ENCODE data around the gene JTB.
A peak's percentile ranks its signal among the peaks of the same experiment; 100 is the strongest.

The JTB gene

GRCh38 chr1:153958961-153959260 lies 18.6 kb downstream of the JTB start:
- TF ChIP-seq, protein P1, sequence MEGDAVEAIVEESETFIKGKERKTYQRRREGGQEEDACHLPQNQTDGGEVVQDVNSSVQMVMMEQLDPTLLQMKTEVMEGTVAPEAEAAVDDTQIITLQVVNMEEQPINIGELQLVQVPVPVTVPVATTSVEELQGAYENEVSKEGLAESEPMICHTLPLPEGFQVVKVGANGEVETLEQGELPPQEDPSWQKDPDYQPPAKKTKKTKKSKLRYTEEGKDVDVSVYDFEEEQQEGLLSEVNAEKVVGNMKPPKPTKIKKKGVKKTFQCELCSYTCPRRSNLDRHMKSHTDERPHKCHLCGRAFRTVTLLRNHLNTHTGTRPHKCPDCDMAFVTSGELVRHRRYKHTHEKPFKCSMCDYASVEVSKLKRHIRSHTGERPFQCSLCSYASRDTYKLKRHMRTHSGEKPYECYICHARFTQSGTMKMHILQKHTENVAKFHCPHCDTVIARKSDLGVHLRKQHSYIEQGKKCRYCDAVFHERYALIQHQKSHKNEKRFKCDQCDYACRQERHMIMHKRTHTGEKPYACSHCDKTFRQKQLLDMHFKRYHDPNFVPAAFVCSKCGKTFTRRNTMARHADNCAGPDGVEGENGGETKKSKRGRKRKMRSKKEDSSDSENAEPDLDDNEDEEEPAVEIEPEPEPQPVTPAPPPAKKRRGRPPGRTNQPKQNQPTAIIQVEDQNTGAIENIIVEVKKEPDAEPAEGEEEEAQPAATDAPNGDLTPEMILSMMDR (IDR thresholded peaks at IDR 0.05; ENCODE audit: low read depth, low read length), result no peak
- H3K4me3 ChIP-seq (ENCODE audit: low read depth, low read length), result peak overlapping the region; percentile 95

DNA sequence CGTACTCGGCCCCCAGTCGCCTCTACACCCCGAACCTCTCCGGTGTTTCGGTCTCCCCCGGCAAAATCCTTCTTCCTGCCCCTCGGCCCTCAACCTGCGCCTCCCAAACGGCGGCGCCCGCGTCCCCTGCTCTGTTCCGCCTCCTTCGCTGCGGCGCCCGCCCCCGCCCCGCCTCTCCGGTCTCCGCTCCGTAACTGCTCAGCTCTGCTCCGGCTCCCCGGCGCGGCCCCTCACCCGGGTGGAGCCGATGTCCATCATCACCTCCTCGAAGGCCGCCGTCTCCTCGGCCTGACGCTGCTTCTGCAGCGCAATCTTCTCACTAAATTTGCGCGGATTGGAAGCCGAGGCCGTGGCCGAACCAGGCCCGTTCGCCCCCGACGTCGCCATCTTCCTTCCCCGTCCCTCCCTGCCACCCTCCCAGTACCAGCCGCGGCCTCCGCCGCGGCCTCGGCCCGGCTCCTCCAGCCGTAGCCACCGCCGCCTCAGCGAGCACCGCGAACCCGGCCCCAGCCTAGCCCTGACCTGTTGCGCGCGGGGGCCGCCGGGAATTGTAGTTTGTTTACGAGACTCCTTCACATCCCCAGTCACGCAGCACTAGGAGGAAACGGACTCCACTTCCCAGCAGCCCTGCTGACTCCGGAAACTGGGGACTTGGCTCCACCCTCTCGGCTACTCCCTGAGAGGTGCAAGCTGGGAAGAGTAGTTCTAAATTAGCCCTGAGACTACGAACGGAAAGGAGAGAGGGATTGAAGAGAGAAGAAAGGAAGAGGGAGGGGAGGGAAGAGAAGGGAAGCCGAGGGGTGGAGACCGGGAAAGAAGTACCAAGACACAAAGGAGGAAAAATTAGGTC lies 19.1 kb downstream of the JTB start, which contains the start of gene CRTC2:
CRTC2 (minus strand) TSS at position 502 of the 850 bp plus-strand sequence; CDS start at position 387, 115 bp downstream.
- peak within 1 kb of the TSS; percentile 95 for H3K4me3 ChIP-seq (ENCODE audit: low read depth, low read length)
- TF ChIP-seq, protein P1 (IDR thresholded peaks at IDR 0.05; ENCODE audit: low read depth, low read length), result no peak

DNA sequence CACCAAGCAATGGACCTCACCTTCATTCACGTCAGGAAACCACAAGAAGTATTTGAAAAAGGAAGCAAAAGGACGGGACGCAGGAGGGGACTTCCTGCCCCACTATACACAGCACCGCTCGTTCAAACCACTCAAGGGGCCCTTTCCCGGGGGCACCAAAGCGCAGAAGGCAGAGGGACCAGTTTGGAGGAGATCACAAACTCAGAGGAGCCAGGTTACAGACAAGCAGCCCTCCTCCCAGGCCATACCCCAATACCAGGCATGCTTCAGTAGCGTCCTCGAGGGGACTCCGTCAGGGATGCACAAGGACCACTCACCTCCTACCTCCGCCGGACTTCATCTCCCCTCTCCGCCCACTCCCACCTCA lies 19.7 kb downstream of the JTB start:
- TF ChIP-seq, protein P1 (IDR thresholded peaks at IDR 0.05; ENCODE audit: low read depth, low read length), result no peak

DNA sequence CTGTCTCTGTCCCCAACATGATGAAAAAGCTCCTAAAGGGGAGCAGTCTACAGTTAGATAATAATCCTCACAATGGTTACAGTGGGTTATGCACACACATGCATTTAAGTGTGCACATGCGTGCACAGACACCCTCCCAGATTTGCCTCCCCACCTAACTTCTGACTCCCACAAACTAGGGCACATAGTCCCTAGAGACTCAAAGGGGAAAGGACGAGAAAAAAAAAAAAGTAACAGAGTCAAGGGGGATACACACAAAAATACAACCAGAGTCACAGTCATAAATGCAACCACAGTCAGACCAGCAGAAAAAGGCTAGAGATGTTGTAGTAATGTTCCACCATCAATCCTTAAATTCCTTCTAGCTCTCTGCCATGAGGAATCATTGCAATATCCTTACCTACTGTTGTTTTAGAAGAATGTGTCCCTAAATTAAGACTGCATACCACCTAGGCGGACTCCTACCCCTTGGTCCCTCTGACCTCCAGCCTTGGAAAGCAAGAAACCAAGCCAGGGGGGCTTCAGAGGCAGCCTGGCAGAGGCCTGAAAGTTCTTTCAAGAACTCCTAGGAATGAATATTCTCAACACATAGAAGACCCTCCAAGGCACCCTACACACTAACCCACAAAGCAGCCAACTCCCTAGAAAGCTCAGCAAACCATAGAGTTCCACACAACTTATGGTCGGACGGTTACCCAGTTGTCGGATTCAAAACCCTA lies 20.3 kb downstream of the JTB start:
- TF ChIP-seq, protein P1 (IDR thresholded peaks at IDR 0.05; ENCODE audit: low read depth, low read length), result no peak
- H3K4me3 ChIP-seq (ENCODE audit: low read depth, low read length), result peak overlapping the region; percentile 95

More for the DNA sequence above, 19.7 kb downstream of the JTB start:
- H3K4me3 ChIP-seq (ENCODE audit: low read depth, low read length), result peak overlapping the region; percentile 95

- TF ChIP-seq, protein P1 (IDR thresholded peaks at IDR 0.05; ENCODE audit: low read depth, low read length), result no peak
- H3K4me3 ChIP-seq (ENCODE audit: low read depth, low read length), result no peak overlapping the region
Measured at GRCh38 chr1:153954826-153955225, 22.6 kb downstream of the JTB start.

DNA sequence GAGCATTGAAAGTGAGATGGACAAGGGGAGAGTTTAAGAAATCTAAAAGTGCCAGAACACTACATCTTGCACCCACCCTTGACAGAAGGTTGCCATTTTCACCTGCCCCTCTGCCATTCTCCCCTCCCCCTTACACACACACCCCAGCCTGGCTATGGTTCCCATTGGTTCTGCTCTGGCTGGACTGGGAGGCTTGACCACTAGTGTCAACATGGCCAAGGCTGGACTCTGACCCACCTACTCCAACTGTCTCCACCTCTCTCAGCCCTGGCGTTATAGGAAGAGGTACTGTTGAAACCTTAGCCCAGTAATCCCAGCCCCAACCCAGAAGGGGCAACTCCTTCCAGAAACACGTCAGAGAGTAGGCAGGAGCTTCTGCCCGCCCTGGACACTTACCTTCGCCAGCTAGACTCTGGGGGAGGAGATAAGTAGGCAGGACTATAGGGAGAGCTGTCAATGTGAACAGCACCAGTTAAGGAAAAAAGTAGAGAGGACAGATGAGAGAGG lies 23.6 kb downstream of the JTB start:
- TF ChIP-seq, protein P1 (IDR thresholded peaks at IDR 0.05; ENCODE audit: low read depth, low read length), result no peak
- no peak overlapping the region for H3K4me3 ChIP-seq (ENCODE audit: low read depth, low read length)

GRCh38 chr1:153951801-153952200 lies 25.7 kb downstream of the JTB start:
- H3K4me3 ChIP-seq (ENCODE audit: low read depth, low read length), result no peak overlapping the region
- TF ChIP-seq, protein P1 (IDR thresholded peaks at IDR 0.05; ENCODE audit: low read depth, low read length), result no peak
